ENCODE results near the gene MRNIP.
A peak's percentile ranks its signal among the peaks of the same experiment; 100 is the strongest.

MRNIP gene

DNA sequence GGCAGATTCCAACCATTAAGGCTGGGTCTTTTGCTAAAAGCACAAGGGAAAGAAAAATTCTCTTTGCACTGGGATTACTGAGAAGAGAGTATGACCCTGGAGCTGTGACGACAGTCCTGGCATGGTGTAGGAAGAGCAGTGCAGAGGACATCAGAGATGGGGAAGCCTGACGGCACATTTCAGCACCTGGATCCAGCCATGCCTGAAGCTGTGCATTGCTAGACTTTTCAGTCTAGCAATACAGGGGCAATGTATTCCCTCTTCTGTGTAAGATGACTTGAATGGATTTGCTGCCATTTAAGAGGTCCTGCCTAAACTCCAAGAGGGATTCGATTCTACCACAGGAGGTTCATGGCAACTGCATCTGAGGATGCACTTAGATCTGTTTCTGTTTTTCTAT is 12.3 kb upstream of the MRNIP start:
- peak; percentile 12 for DNase-seq

DNA sequence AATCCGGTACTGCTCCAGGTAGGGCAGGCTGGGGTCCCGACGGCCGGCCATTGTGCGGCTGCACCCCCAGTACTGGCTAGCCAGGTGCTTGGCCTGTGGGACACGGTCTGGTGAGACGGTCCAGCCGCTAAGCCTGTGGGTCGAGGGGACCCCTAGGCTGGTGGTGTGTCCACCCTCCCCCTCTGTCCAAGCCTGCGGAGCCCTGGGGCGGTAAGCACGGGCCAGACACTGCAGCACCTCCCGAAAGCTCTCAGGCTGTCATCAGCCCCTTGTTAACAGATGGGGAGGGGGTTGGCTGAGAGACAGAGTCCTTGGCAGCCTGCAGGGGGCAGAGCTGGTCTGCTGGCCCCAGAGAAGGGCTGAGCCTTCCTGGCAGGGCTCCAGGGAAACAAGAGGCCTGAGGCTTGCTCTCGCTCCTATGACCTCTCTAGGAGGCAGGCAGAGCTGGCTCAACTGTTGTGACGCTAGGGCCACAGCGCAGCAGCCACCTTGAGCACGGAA is 11.8 kb upstream of the MRNIP start:
- DNase-seq = peak; percentile 24

DNA sequence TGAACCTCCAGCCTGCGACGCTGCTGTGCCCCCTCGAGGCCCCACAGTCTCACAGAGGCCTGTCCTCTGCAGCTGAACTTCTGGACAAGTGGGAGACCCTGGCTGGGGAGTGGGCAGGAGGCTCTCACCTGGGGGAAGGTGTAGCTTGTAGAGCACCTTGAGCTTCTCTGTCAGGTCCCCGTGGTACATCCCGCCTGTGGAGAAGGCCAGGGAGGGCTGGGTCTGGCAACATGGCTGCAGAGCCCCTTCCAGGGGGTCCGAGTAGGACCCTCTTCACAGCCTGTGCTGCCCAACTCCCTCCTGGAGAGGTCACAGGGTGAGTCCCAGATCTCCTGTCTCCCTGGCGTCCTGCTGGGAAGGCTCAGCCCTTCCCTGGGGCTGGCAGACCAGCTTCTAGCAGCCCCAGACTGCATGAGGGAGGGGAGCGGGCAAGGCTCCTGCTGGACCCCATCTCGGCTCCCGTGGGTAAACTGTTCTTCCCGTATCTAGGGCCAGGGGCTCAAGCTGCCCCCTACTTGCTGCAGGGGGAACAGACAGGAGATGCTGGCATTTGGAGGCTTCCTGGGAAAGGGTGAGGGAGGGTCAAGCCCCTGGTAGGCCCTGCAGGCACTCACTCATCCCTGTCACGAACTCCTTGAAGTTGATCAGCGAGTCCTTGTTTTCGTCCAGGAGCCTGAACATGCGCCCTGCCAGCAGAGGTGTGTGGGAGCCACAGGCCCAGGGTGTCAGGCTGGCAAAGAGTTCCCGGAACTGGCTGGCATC is 11.2 kb upstream of the MRNIP start:
- peak; percentile 35 for DNase-seq

DNA sequence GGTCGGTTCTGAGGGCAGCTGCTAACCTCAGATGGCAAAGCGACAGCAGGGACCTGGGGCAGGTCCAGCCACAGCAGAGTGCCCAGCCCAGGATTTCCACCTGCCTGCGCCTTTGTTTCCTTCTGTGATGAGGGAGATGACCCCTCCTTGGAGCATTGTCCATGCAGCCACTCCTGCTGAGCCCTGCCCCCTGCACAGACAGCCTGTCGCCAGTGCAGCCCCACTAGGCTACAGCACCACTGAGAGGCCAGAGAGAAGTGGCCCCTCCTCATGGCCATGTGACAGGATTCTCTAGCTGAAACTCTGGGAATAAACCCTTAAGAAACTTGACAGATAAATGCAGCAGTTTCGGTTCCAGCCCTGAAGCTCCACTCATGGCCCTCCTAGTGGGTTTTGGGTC is 10.5 kb upstream of the MRNIP start:
- DNase-seq = peak; percentile 14

DNA sequence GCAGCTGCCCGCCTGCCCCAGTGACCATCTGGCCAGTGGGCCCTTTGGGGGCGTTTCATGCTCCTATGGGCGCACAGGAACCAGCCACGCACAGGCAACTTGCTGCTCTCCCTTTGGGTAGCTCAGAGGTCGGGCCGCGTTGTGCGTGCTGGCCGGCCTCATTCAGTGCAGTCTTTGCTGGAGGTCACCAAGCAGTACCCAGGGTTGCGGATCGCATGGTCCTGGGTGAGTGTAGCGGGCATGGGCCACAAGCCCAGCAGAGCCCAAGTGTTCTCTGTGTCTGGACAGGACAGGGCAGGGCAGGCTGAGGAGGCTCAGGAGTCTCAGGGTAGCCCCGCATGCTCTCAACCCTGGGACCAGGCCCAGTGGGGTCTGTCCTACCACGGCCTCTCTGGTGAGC is 9.9 kb upstream of the MRNIP start:
- peak; percentile 14 for DNase-seq

DNA sequence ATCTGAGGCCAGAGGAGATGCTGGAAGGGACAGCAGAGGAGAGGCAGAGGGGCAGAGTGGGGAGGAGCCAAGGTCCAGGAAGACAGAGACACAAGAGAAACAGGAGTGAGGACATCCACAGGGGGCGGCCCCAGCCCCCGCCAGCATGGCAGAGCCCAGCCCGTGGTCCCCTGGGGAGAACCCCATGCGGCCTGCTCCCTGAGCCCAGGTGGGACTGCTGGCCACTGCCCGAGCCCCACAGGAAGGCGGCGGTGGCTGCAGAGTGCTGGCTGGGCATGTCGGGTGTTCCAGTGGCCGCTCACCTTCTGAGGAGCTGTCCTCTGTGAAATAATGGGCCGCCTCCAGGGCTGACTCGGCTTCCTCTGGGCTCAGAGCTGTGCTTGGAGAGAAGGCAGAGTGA is 8.9 kb upstream of the MRNIP start:
- peak; percentile 34 for DNase-seq

DNA sequence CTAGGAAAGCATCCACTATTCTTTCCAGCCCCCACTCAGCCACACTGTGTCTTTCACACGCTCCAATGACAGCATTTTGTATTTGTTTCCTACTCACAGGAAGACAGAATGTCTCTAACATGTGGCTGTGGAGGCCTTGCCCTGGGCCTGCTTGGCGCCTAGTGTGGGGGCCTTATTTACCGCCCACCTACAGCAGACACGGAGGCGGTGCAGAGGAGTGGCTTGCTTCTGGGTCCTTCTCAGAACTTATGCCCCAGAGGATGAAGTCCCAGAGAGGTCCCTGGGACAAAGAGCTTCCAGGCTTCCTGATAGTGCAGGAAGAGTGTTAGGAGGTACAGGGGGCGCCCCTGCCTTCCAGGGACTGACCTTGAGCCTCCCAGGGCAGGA is 8.5 kb upstream of the MRNIP start:
- no peak for DNase-seq

DNA sequence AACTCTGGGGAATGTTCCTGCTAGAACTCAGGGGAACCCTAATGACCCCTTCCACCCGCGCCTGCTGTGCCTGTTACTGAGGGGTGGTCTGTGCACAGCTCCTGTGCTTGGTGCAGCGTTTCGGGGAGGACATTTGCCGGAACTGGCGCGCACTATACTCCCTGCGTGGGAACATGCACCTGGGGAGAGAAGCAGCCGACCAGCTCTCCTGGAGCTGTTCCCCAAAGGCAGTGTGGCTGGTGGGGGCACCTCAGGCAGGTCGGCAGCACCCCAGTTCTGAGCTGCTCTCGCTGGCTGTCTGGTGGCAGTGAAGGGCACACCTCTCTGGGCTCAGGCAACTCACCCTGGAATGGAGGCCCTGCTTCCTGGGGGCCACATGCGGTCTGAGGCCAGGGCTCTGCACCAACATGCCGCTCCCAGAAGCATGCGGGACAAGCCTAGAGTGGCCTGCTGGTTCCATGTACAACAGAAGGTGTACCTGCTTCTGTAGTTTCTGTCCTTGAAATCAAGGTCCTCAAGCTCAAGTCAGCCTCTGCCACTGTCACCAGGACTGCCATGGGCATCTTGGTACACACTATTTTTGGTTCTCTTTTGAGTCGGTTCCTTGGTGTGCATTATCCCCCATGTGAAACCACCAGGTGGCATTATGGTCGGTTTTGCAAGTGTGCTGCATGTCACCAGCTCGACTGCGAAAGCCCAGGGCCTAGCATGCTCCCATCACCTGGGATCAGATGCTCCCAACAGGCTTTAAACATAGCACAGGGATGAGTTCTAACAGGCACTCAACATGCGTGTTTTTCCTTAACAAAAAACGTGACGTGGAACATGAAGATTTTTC is 7.8 kb upstream of the MRNIP start:
- peak; percentile 71 for DNase-seq

DNA sequence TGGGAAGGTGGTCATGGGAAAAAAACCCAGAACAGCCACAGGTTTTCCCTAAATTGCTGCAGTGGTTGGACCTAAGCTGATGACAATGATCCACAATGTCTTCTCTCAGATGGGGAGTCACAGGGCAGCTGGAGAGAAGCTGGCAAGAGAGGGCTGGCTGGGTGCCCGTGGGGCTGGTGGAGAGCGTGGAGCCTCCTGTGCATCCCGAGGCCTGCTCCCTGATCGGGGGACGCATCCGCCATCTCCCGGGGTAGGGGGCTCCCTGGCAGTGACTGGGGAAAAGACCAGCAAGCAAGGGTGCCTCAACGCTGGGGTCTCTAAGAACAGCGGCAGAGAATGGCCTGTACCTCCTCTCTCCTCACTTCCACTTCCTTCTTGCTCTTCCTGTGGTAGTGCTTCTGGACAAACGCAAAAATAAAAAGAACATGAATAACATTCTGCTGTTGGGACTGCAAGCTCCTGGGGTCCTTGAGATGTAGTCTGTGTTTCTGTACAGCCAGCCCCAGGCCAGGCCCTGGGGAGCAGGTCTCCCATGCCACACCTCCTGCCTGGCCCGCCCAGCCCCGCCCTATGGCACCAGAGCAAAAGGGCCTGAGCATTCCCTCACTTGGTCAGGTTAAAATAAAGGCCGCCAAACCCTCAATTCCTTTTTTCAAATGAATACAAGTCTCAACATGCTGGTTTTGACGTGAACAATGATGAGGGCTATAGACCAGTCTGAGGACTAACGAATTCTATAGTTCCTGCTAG is 7.0 kb upstream of the MRNIP start:
- no peak for DNase-seq

DNA sequence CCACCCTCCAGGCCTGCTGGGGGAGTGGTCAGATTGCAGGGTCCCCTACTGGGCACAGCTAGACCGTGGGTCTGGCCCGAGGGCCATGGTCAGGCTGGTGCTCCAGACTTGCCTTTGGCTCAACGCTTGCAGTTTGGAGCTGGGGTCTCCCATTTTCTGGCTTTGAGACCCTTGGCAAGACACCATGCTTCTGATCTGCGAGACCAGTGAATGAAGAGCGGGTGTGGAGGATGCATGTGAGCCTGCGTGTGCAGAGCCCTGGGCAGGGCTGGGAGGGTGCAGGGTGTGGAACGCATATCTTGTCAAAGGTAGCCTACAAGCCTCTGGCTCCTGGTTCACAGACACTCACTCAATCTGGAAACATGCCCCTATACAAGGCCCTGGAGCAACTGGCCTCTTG is 6.1 kb upstream of the MRNIP start:
- no peak for DNase-seq

DNA sequence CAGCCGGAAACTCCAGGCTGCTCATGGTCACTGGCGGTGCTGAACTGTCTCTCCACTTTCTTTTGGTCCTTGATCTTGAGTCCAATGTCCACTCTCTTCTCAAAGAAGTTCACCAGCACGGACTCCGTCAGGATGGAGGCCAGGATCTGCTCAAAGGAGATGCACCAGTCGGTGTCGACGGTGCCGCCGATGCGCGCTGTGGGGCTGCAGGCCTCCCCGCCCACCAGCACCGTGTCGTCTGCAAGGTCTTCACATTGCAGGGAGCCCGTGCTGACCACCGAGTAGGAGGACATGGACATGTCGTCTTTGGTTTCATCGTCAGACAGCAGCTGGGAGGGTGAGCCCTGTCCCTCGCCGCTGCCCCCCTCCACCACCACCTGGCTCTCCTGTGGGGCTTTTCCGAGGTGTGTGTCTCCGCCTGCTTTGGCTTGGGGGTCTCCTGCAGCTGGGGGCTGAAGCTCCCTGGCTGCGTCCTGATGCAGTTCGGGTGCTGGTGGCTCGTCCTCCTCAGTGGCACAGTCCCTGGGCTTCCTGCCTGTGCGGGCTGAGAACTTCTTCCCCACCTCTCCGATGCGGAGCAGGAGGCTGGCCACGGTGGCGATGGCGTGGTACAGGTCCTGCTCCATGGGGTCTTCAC is 5.0 kb upstream of the MRNIP start:
- DNase-seq = no peak

DNA sequence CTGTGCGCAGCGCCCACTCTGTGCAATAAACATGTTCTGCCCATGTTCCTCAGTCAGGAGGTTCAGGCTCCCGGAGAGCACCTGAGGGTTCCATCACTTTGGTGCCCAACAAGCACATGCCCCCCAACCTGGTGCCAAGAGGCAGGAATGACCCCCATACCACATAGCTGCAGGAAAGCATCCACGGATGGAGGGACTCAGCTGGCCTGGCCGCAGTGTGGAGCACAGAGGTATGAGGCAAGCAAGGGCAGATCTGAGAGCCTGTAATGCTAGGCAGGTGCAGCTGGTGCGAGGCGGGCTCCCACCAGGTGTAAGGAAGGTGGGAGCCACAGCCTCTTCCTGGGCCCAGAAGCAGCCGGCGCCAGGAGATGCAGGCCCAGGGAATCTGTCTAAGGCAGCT is 4.3 kb upstream of the MRNIP start:
- DNase-seq = no peak

DNA sequence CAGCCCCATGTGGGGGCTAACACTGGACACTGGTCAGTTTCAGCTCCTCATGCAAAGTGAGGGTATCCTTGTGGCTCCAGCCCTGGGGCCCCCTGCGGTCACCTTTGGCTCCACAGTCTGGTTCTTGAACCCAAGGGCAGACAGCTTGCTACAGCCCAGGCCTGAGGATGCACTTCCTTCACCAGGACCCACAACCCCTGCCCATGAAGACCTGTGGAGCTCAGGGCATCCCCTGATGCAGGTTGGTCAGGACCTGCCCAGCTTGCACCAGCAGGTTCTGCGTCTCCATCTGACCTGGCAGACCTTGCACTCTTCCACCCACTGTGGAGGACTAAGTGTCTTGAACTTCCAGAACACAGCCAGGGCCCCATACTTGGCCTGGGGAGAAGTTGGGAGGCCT is 3.7 kb upstream of the MRNIP start:
- no peak for DNase-seq

DNA sequence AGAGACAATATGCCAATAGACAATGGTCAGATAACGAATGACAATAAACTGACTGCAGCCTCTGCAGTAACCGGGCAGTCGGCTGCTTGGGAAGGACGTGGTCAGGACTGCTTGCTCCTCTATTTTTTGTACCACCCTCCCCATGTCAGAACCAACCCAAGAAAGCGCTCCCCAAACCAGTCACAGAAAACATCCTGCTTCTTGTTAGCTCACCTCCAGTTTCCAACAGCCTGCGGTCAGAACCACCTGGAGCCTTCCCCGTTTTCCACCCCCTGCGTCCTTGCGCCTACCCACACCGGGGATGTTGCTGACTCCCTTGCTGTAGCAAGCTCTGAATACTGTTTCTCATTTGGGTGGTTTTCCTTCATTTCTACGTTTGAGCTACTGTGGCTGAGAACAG is 1.7 kb upstream of the MRNIP start:
- no peak for DNase-seq

DNA sequence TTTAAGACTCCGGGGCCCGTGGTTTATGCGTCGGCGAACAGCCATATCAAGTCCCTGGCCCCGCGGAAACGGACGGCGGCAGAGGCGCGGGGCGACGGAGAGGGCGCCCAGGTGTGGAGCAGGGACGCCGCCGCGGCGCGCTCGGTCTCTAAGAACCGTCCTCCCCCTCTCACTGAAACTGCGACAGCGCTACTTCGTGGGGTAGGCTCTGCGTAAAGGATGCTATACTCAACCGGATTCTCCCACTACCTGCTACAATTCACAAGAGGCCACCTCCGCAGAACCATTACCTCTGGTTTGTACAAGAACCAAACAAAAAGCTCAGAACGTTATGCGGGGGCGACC is 404 bp downstream of the MRNIP start:
- peak; percentile 63 for DNase-seq

DNA sequence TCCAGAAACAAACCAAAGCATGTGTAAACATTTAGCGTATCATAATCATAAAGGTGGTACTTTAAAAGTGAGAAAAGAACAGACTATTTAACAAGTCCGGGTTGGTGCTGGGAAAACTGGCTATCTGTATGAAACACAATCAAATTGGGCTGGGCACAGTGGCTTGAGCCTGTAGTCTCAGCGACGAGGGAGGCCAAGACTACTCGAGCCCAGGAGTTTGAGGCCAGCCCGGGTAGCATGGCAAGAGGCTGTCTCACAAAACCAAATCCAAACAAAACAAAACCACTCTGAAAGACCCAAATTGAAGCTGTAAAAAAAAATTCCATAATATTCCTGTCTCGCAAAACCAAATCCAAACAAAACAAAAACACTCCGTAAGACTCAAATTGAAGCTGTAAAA is 4.3 kb downstream of the MRNIP start:
- DNase-seq = no peak

DNA sequence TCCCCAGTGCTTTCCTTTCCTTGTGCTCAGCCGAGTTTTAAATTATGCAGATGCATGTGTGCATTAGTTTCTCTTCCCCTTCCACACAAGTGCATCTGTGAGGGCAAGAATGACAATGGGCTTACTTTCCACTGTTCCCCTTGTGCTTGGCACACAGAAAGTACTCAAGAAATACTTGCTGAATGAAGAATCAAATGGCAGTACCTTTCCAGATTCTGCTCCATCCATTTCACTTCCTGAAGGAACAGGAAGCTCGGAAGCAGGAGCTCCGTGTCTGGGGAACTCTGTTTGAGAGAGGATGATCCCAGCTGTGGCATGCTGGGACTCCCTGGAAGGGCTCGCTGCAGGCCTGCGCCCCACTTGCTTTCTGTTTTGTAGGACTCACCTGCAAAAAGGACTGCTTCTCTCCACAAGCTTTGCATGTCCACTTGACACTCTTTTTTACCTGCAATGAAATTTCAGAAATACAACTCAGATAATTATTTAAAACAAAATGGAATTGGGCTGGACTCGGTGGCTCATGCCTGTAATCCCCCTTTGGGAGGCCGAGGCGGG is 5.5 kb downstream of the MRNIP start:
- no peak for DNase-seq

DNA sequence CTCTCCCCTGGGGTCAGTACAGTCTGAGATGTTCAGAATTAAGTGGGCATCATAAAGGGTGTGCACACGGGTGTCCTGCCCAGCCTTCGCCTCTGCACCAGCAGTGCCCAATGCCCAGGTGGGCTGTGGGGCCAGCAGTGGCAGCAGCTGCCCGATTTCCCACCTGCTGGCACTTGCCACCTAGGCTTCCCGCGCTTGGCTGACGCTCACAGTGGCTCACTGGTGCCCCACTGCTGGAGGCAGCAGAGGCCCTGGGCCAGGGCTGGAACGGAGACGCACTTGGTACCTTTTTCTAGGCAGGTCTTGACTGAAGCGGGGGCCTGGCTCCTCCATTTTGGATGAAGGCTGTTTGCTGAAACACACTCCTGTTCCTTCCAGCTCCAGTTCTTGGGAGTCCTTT is 17.0 kb downstream of the MRNIP start:
- DNase-seq = no peak

DNA sequence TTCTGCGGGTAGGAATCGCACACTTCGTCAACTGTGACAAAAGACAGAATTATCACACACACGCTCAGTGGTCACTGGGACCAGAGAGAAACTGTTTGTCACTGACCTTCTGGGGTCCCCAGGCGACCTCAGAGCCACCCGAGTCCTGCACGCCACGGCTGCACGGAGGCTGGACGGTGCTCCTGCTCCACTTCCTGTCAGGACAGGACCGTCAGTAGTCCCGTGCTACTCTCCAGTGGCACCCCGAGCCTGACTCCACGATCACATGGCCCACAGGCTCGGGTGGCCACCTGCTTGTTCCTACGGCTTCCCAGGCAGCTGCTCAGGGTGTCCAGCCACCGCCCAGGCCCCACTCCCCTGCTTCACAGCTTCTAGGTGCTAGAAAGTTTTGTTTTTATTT is 17.9 kb downstream of the MRNIP start:
- DNase-seq = no peak

DNA sequence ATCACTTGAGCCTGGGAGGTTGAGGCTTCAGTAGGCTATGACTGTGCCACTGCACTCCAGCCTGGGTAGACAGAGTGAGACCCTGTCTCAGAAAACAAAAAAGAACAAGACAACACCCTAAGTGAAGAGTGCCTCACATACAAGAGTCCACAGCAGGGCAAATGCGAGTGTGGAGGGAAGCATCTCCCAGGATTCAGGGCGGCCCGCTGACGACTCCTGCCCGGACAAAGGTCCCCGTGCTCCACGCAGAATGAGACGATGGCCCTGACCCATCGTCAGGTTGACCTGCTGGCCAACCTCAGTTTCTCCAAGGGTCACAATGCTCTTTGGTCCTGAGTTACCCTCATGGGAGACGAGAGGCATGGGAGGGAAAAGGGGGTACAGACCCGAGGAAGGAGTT is 18.3 kb downstream of the MRNIP start:
- DNase-seq = no peak

DNA sequence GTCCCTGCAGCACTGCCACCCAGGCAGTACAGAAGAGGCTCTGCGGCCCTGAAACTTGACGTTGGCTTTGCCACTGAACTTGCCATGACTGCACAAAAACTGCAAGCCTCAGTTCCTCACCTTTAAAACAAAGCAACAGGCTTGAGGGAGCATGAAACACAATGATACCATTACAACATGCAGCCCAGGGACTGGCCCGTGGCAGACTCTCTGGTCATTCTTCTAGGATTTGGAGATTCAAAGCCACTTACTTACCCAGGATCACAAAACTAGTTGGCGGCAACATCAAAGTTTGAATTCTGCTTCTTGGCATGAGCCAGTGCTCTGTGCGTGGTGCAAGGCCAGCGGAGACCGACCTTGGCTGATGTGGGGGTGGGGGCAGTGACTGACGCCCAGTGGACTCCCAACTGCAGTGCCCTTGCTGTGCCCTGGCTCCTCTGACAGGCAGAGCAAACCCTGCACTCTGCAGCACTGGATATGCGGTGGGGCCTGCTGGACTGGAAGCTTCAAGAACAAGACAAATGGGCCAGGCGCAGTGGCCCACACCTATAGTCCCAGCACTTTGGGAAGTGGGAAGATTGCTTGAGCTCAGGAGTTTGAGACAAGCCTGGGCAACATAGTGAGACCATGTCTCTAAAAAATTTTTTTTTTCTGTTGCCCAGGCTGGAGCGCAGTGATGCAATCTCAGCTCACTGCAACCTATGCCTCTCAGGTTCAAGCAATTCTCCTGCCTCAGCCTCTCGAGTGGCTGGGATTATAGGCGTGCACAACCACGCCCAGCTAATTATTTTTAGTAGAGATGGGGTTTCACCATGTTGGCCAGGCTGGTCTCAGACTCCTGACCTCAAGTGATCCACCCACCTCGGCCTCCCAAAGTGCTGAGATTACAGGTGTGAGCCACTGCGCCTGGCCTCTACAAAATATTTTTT is 19.0 kb downstream of the MRNIP start:
- no peak for DNase-seq

Measured in 8988T (cell line).